ENCODE data around the gene PCDHGB3. TPM values are rescaled to one million over a fixed set of nuclear protein-coding genes. Genes with fewer than 3 reads are reported as not detected.

The PCDHGB3 gene
- total RNA-seq, 4 donors from 2014 or later, result 4.3 to 9.7 (median 7.5) TPM

DNA sequence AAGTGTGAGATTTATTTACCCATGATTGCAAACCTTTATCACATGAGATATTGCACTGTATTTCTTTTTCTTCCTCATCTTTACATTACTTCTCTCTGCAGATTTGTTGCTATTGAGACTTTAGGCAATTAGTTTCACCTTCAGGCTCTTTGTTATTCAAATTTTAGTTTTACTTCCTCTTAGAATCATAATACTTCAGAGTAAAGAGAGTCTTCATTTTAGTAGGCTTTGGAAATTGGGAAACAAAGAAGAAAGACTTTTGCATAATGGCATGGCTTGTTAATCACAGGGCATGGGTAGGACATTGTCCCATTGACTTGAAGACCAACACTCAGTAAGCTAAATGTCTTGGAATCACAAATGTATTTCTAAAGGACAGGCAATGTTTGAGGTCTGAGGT is 7.3 kb upstream of the PCDHGB3 start:
- H3K27me3 ChIP-seq, result peaks cover 26% of the 10 kb centered on the region
- no peak for DNase-seq (ENCODE audit: low spot score in 2 of 2)
- peaks cover 3% of the 10 kb centered on the region for H3K4me1 ChIP-seq
- no peak overlapping the region for H3K4me3 ChIP-seq
- no peak overlapping the region for H3K27ac ChIP-seq
- TF ChIP-seq, protein P1, sequence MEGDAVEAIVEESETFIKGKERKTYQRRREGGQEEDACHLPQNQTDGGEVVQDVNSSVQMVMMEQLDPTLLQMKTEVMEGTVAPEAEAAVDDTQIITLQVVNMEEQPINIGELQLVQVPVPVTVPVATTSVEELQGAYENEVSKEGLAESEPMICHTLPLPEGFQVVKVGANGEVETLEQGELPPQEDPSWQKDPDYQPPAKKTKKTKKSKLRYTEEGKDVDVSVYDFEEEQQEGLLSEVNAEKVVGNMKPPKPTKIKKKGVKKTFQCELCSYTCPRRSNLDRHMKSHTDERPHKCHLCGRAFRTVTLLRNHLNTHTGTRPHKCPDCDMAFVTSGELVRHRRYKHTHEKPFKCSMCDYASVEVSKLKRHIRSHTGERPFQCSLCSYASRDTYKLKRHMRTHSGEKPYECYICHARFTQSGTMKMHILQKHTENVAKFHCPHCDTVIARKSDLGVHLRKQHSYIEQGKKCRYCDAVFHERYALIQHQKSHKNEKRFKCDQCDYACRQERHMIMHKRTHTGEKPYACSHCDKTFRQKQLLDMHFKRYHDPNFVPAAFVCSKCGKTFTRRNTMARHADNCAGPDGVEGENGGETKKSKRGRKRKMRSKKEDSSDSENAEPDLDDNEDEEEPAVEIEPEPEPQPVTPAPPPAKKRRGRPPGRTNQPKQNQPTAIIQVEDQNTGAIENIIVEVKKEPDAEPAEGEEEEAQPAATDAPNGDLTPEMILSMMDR (IDR thresholded peaks at IDR 0.05), result no peak
- no peak for TF ChIP-seq EP300 (IDR thresholded peaks at IDR 0.05)
- TF ChIP-seq POLR2AphosphoS5 (IDR thresholded peaks at IDR 0.05), result no peak
- TF ChIP-seq POLR2A (IDR thresholded peaks at IDR 0.05), result no peak
- H3K9me3 ChIP-seq, result peaks cover 64% of the 10 kb centered on the region
- H3K36me3 ChIP-seq, result no peaks in the 10 kb centered on the region

DNA sequence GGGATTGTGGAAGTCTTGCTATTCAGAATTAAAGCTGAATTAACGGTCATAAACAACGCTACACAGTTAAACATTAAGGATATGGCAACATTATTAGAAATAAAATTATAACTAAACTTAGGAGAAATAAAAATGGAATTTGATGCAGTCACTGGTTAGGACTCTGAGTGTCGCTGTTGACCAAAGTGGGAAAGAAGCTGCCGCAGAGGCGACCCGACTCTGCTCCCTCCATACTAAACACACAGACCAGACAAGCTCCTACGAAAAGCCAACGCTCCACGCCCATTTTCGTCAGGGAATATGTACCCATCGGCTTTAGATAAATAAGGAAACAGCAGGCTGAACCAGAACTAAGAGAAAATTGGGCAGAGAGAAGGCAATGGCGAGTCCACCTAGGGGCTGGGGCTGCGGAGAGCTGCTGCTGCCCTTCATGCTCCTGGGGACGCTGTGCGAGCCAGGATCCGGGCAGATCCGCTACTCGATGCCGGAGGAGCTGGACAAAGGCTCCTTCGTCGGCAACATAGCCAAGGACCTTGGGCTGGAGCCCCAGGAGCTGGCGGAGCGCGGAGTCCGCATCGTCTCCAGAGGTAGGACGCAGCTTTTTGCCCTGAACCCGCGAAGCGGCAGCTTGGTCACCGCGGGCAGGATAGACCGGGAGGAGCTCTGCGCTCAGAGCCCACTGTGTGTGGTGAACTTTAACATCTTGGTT is 5.9 kb upstream of the PCDHGB3 start, which contains the start of gene PCDHGA5:
TSS of gene PCDHGA5 (plus strand) at position 211 of the 709 bp plus-strand sequence. CDS start at position 380, 169 bp downstream.
- Histone ChIP-seq H3K9me3 (peaks cover 61% of the 10 kb centered on the region), H3K4me3 (peak within 1 kb of the TSS; percentile 4), H3K27ac (no peak within 1 kb of the TSS), H3K36me3 (no peaks in the 10 kb centered on the region), H3K4me1 (peaks cover 3% of the 10 kb centered on the region), H3K27me3 (peaks cover 26% of the 10 kb centered on the region)
- no peak for DNase-seq (ENCODE audit: low spot score in 2 of 2)
- TF ChIP-seq POLR2A (IDR thresholded peaks at IDR 0.05), result no peak
- no peak for TF ChIP-seq EP300 (IDR thresholded peaks at IDR 0.05)
- TF ChIP-seq, protein P1 (IDR thresholded peaks at IDR 0.05), result no peak
- no peak for TF ChIP-seq POLR2AphosphoS5 (IDR thresholded peaks at IDR 0.05)
- 27% methylated on average over 34 of the region's 34 CpGs for WGBS

DNA sequence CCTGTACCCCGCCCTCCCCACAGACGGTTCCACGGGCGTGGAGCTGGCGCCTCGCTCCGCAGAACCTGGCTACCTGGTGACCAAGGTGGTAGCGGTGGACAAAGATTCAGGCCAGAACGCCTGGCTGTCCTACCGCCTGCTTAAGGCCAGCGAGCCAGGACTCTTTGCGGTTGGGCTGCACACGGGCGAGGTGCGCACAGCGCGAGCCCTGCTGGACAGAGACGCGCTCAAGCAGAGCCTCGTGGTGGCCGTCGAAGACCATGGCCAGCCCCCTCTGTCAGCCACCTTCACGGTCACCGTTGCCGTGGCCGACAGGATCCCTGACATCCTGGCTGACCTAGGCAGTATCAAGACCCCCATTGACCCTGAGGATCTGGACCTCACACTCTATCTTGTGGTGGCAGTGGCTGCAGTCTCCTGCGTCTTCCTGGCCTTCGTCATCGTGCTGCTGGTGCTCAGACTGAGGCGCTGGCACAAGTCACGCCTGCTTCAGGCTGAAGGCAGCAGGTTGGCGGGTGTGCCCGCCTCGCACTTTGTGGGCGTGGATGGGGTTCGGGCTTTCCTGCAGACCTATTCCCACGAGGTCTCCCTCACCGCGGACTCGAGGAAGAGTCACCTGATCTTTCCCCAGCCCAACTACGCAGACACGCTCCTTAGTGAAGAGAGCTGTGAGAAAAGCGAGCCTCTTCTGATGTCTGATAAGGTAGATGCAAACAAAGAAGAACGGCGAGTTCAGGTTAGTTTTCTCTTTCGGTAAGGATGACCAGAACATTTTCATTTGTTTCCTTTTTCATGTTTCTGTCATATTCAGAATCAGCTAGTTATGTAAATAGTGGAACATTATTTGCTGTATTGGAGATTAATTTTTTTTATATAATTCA is 3.8 kb upstream of the PCDHGB3 start:
- H3K36me3 ChIP-seq, result no peaks in the 10 kb centered on the region
- H3K4me1 ChIP-seq, result peaks cover 3% of the 10 kb centered on the region
- peaks cover 28% of the 10 kb centered on the region for H3K27me3 ChIP-seq
- TF ChIP-seq POLR2AphosphoS5 (IDR thresholded peaks at IDR 0.05), result no peak
- no peak for TF ChIP-seq EP300 (IDR thresholded peaks at IDR 0.05)
- no peak for TF ChIP-seq POLR2A (IDR thresholded peaks at IDR 0.05)
- TF ChIP-seq, protein P1 (IDR thresholded peaks at IDR 0.05), result no peak
- H3K27ac ChIP-seq, result no peak overlapping the region
- DNase-seq (ENCODE audit: low spot score in 2 of 2), result no peak
- H3K4me3 ChIP-seq, result no peak overlapping the region
- H3K9me3 ChIP-seq, result peaks cover 57% of the 10 kb centered on the region
- 34% methylated on average over 34 of the region's 46 CpGs for WGBS

DNA sequence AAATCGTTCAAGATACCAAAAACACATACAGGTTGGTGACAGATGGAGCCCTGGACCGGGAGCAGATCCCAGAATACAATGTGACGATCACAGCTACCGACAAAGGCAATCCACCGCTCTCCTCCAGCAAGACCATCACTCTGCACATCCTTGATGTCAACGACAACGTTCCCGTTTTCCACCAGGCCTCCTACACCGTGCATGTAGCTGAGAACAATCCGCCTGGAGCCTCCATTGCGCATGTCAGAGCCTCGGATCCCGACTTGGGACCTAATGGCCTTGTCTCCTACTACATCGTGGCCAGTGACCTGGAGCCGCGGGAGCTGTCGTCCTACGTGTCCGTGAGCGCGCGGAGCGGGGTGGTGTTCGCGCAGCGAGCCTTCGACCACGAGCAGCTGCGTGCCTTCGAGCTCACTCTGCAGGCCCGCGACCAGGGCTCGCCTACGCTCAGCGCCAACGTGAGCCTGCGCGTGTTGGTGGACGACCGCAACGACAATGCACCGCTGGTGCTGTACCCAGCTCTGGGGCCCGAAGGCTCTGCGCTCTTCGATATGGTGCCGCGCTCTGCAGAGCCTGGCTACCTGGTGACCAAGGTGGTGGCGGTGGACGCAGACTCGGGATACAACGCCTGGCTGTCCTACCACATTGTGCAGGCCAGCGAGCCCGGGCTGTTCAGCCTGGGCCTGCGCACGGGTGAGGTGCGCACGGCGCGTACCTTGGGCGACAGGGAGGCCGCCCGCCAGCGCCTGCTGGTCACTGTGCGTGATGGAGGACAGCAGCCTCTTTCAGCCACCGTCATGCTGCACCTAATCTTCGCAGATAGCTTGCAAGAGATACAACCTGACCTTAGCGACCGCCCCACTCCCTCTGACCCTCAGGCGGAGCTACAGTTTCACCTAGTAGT is 1.8 kb downstream of the PCDHGB3 start:
- peaks cover 62% of the 10 kb centered on the region for H3K9me3 ChIP-seq
- 31% methylated on average over 18 of the region's 69 CpGs for WGBS
- peaks cover 12% of the 10 kb centered on the region for H3K27me3 ChIP-seq
- H3K27ac ChIP-seq, result no peak overlapping the region
- no peak for DNase-seq (ENCODE audit: low spot score in 2 of 2)
- no peaks in the 10 kb centered on the region for H3K36me3 ChIP-seq
- TF ChIP-seq POLR2A (IDR thresholded peaks at IDR 0.05) (no peak), POLR2AphosphoS5 (IDR thresholded peaks at IDR 0.05) (no peak), EP300 (IDR thresholded peaks at IDR 0.05) (no peak)
- TF ChIP-seq, protein P1 (IDR thresholded peaks at IDR 0.05), result no peak
- no peak overlapping the region for H3K4me3 ChIP-seq
- no peaks in the 10 kb centered on the region for H3K4me1 ChIP-seq
